Measurements from ENCODE around the gene FBLN5. TPM values are rescaled to one million over a fixed set of nuclear protein-coding genes. Genes with fewer than 3 reads are reported as not detected.

FBLN5 gene
- total and polyA plus RNA-seq, 2 donors (not counting 1 experiment from before 2014, with no cell fraction given), result 33.4 to 47.5 TPM

DNA sequence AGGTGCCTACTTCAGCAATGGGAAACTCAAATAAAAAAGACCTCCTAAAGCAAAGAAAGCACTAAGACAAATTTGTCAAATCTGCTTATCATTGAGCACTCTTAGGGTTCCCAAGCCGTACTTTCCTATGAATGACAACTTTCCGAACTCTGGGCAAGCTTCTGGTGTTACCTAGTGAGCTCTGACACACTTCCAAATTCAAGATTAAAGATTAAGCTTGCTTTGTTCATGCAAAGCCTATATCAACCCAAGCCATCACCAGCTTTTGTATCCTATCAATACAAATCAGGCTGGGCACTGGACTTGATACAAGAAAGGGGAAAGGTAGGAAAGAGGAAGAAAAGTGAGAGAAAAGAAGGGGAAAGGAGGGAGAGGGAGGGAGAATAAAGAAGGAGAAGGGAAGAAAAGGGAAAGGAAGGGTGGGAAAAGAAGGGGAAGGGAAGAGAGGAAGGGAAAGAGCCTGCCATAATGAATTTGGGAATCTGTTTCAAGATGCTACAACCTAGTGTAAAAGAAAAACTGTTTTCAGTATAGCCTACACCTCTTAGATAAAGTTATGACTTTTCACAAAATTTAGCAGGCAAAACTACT, 23.8 kb upstream of the FBLN5 start:
- Histone ChIP-seq H3K9me3 (ENCODE audit: control insufficient read depth, insufficient read depth, low read depth, low read length) (no peaks in the 10 kb centered on the region), H3K27ac (ENCODE audit: insufficient read depth, low read length) (no peak overlapping the region), H3K4me3 (replicated peaks in 1 of 4; ENCODE audit: control extremely low read depth in 1 of 4, insufficient read depth in 1 of 4, low read depth in 3 of 4, low read length in 4 of 4) (no peak overlapping the region), H3K4me2 (ENCODE audit: extremely low read depth, insufficient read depth, low read length) (no peak overlapping the region), H4K20me1 (ENCODE audit: control insufficient read depth, extremely low read depth, insufficient read depth, low read length) (no peaks in the 10 kb centered on the region), H3K4me1 (ENCODE audit: control insufficient read depth, extremely low read depth, insufficient read depth, low read length) (no peaks in the 10 kb centered on the region), H2AFZ (ENCODE audit: low read length) (no peak overlapping the region), H3K9ac (ENCODE audit: insufficient read depth, low read length) (no peak overlapping the region), H3K36me3 (ENCODE audit: control insufficient read depth, insufficient read depth, low read length) (peaks cover 2% of the 10 kb centered on the region), H3K27me3 (ENCODE audit: control insufficient read depth, insufficient read depth, low read length) (no peaks in the 10 kb centered on the region), H3K79me2 (ENCODE audit: control insufficient read depth, insufficient read depth, low read length) (no peaks in the 10 kb centered on the region)
- no peak for TF ChIP-seq EZH2 (IDR thresholded peaks at IDR 0.05; ENCODE audit: low read length, missing control alignments)
- TF ChIP-seq, protein P1, sequence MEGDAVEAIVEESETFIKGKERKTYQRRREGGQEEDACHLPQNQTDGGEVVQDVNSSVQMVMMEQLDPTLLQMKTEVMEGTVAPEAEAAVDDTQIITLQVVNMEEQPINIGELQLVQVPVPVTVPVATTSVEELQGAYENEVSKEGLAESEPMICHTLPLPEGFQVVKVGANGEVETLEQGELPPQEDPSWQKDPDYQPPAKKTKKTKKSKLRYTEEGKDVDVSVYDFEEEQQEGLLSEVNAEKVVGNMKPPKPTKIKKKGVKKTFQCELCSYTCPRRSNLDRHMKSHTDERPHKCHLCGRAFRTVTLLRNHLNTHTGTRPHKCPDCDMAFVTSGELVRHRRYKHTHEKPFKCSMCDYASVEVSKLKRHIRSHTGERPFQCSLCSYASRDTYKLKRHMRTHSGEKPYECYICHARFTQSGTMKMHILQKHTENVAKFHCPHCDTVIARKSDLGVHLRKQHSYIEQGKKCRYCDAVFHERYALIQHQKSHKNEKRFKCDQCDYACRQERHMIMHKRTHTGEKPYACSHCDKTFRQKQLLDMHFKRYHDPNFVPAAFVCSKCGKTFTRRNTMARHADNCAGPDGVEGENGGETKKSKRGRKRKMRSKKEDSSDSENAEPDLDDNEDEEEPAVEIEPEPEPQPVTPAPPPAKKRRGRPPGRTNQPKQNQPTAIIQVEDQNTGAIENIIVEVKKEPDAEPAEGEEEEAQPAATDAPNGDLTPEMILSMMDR (conservative IDR thresholded peaks at IDR 0.05 in 1 of 2, IDR thresholded peaks at IDR 0.05 in 1 of 2; ENCODE audit: low read depth in 1 of 2, low read length in 2 of 2), result no peak
- no peak for DNase-seq (ENCODE audit: low read depth in 2 of 2)

DNA sequence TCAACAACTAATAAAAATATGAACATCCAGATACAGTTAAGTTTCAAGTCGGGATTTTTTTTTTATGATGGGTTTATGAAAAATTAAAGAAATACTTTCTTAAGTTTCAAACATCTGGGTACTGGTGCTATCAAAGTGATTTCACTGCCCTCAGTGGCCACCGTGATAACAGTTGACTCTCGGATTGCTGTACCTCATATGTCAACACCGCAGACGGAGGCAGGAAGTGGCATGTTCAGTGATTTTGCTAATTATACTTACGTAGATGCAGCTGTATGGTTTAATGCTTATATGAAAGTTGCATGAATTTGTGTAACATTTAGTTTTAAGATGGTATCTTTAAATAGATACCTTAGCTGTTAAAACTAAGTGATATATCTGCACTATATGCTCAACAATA, 20.8 kb upstream of the FBLN5 start:
- H3K79me2 ChIP-seq (ENCODE audit: control insufficient read depth, insufficient read depth, low read length), result no peaks in the 10 kb centered on the region
- H3K27ac ChIP-seq (ENCODE audit: insufficient read depth, low read length), result no peak overlapping the region
- H3K9ac ChIP-seq (ENCODE audit: insufficient read depth, low read length), result no peak overlapping the region
- H3K4me3 ChIP-seq (replicated peaks in 1 of 4; ENCODE audit: control extremely low read depth in 1 of 4, insufficient read depth in 1 of 4, low read depth in 3 of 4, low read length in 4 of 4), result no peak overlapping the region
- DNase-seq (ENCODE audit: low read depth in 2 of 2), result no peak
- no peak overlapping the region for H2AFZ ChIP-seq (ENCODE audit: low read length)
- H3K4me1 ChIP-seq (ENCODE audit: control insufficient read depth, extremely low read depth, insufficient read depth, low read length), result no peaks in the 10 kb centered on the region
- H4K20me1 ChIP-seq (ENCODE audit: control insufficient read depth, extremely low read depth, insufficient read depth, low read length), result no peaks in the 10 kb centered on the region
- TF ChIP-seq, protein P1 (conservative IDR thresholded peaks at IDR 0.05 in 1 of 2, IDR thresholded peaks at IDR 0.05 in 1 of 2; ENCODE audit: low read depth in 1 of 2, low read length in 2 of 2), result no peak
- H3K9me3 ChIP-seq (ENCODE audit: control insufficient read depth, insufficient read depth, low read depth, low read length), result no peaks in the 10 kb centered on the region
- H3K36me3 ChIP-seq (ENCODE audit: control insufficient read depth, insufficient read depth, low read length), result no peaks in the 10 kb centered on the region
- H3K27me3 ChIP-seq (ENCODE audit: control insufficient read depth, insufficient read depth, low read length), result no peaks in the 10 kb centered on the region
- no peak overlapping the region for H3K4me2 ChIP-seq (ENCODE audit: extremely low read depth, insufficient read depth, low read length)

DNA sequence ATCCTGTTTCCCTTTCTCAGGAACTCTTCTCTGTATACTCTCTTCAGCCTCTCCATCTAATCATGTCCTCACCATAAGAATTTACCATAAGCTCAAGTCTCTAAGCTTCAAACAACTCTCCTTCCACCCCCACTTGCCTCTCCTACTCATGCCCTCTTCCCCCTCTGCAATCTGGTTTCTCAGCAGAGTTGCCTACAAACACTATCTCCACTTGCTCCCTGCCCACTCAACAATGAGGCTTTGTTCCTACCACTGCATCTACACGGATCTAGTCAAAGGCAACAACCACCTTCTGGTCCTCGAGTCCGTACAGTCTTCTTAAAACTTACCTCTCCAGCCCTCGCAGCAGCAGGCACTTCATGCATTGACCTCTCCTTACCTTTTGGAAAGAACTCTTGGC, 17.2 kb upstream of the FBLN5 start:
- H3K4me3 ChIP-seq (replicated peaks in 1 of 4; ENCODE audit: control extremely low read depth in 1 of 4, insufficient read depth in 1 of 4, low read depth in 3 of 4, low read length in 4 of 4), result no peak overlapping the region
- H3K27ac ChIP-seq (ENCODE audit: insufficient read depth, low read length), result no peak overlapping the region
- TF ChIP-seq, protein P1 (conservative IDR thresholded peaks at IDR 0.05 in 1 of 2, IDR thresholded peaks at IDR 0.05 in 1 of 2; ENCODE audit: low read depth in 1 of 2, low read length in 2 of 2), result no peak
- TF ChIP-seq EZH2 (IDR thresholded peaks at IDR 0.05; ENCODE audit: low read length, missing control alignments), result no peak
- no peaks in the 10 kb centered on the region for H4K20me1 ChIP-seq (ENCODE audit: control insufficient read depth, extremely low read depth, insufficient read depth, low read length)
- no peak overlapping the region for H3K9ac ChIP-seq (ENCODE audit: insufficient read depth, low read length)
- H3K36me3 ChIP-seq (ENCODE audit: control insufficient read depth, insufficient read depth, low read length), result no peaks in the 10 kb centered on the region
- H3K9me3 ChIP-seq (ENCODE audit: control insufficient read depth, insufficient read depth, low read depth, low read length), result no peaks in the 10 kb centered on the region
- H3K27me3 ChIP-seq (ENCODE audit: control insufficient read depth, insufficient read depth, low read length), result no peaks in the 10 kb centered on the region
- H3K79me2 ChIP-seq (ENCODE audit: control insufficient read depth, insufficient read depth, low read length), result no peaks in the 10 kb centered on the region
- no peak for DNase-seq (ENCODE audit: low read depth in 2 of 2)
- no peaks in the 10 kb centered on the region for H3K4me1 ChIP-seq (ENCODE audit: control insufficient read depth, extremely low read depth, insufficient read depth, low read length)
- H2AFZ ChIP-seq (ENCODE audit: low read length), result no peak overlapping the region
- H3K4me2 ChIP-seq (ENCODE audit: extremely low read depth, insufficient read depth, low read length), result no peak overlapping the region

All from fibroblast of lung (primary cell).